GM21825 (cell line): ENCODE data around the gene PRF1.
"Not testable (repeated sequence)": the region's sequence is repeated elsewhere in the genome, so short reads cannot be mapped to it uniquely, and the experiment has no call there.

Source experiments
- ATAC-seq: cut with Tn5 transposase; IDR thresholded peaks from one replicate; pipeline ENCODE4 v1.9.1; 2021; ENCODE audit warnings: mild to moderate bottlenecking, moderate library complexity; ENCODE audit not compliant: unreplicated experiment

Gene PRF1

GRCh38 chr10:70602665-70603448, at the start of gene PRF1:
Gene PRF1, minus strand, starts transcription at chr10:70602741. Its CDS starts 1,839 bp downstream, at chr10:70600902.
- no peak for ATAC-seq

GRCh38 chr10:70651661-70652060, 49.1 kb upstream of the PRF1 start:
- ATAC-seq, result no peak

- no peak for ATAC-seq
Observed at GRCh38 chr10:70650718-70651117, 48.2 kb upstream of the PRF1 start.

- ATAC-seq, result no peak
Observed at GRCh38 chr10:70650104-70650503, 47.6 kb upstream of the PRF1 start.

GRCh38 chr10:70649526-70649925, 47.0 kb upstream of the PRF1 start:
- ATAC-seq, result no peak

GRCh38 chr10:70648427-70648826, 45.9 kb upstream of the PRF1 start:
- ATAC-seq, result no peak

GRCh38 chr10:70647086-70647485, 44.5 kb upstream of the PRF1 start:
- ATAC-seq, result no peak

- not testable (repeated sequence) for ATAC-seq
Observed at GRCh38 chr10:70644959-70645358, 42.4 kb upstream of the PRF1 start.

GRCh38 chr10:70643272-70643671, 40.7 kb upstream of the PRF1 start:
- not testable (repeated sequence) for ATAC-seq

GRCh38 chr10:70639640-70640383, 37.3 kb upstream of the PRF1 start:
- ATAC-seq, result not testable (repeated sequence)

- ATAC-seq, result not testable (repeated sequence)
Observed at GRCh38 chr10:70634515-70634914, 32.0 kb upstream of the PRF1 start.

GRCh38 chr10:70634011-70634410, 31.5 kb upstream of the PRF1 start:
- ATAC-seq, result no peak

GRCh38 chr10:70631735-70632134, 29.2 kb upstream of the PRF1 start:
- ATAC-seq, result not testable (repeated sequence)

GRCh38 chr10:70629338-70629737, 26.8 kb upstream of the PRF1 start:
- ATAC-seq, result no peak

- ATAC-seq, result no peak
Observed at GRCh38 chr10:70626056-70626455, 23.5 kb upstream of the PRF1 start.

- ATAC-seq, result no peak
Observed at GRCh38 chr10:70622981-70623844, 20.7 kb upstream of the PRF1 start.

GRCh38 chr10:70622541-70622940, 20.0 kb upstream of the PRF1 start:
- ATAC-seq, result no peak

- ATAC-seq, result no peak
Observed at GRCh38 chr10:70621503-70622078, 19.1 kb upstream of the PRF1 start.

- ATAC-seq, result no peak
Observed at GRCh38 chr10:70620020-70620289, 17.4 kb upstream of the PRF1 start.

GRCh38 chr10:70619271-70620019, 16.9 kb upstream of the PRF1 start:
- ATAC-seq, result no peak
